ENCODE data around the gene GRB10. TPM values are rescaled to one million over a fixed set of nuclear protein-coding genes. Genes with fewer than 3 reads are reported as not detected.

The GRB10 gene
- polyA plus RNA-seq, 3 donors: 1.3 to 3.1 (median 1.5) TPM

DNA sequence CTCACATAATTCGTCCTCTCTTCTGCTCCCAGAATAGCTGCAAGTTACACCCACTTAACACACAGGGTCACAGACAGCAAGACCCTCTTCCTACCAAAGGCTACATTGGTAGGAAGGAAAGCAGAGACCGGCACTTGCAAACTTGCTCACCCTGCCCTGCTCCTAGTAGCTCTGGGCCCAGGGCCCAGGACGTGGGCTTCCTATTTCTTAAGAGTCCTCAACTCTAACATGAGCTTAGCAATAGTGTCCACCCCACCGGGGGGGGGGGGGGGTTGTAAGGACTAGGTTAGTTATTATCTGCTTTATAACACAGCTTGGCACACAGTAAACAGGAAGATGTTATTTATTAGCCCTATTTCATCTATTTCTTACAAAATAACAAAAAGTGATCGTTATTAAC, 106.6 kb downstream of the GRB10 start:
- no peak overlapping the region for H3K27ac Mint-ChIP-seq
- WGBS (ENCODE audit: insufficient coverage): 100% methylated on average over 1 of the region's 5 CpGs
- H3K4me3 ChIP-seq (replicated peaks in 1 of 3; ENCODE audit: low read depth in 2 of 3, low read length in 3 of 3): no peak overlapping the region

DNA sequence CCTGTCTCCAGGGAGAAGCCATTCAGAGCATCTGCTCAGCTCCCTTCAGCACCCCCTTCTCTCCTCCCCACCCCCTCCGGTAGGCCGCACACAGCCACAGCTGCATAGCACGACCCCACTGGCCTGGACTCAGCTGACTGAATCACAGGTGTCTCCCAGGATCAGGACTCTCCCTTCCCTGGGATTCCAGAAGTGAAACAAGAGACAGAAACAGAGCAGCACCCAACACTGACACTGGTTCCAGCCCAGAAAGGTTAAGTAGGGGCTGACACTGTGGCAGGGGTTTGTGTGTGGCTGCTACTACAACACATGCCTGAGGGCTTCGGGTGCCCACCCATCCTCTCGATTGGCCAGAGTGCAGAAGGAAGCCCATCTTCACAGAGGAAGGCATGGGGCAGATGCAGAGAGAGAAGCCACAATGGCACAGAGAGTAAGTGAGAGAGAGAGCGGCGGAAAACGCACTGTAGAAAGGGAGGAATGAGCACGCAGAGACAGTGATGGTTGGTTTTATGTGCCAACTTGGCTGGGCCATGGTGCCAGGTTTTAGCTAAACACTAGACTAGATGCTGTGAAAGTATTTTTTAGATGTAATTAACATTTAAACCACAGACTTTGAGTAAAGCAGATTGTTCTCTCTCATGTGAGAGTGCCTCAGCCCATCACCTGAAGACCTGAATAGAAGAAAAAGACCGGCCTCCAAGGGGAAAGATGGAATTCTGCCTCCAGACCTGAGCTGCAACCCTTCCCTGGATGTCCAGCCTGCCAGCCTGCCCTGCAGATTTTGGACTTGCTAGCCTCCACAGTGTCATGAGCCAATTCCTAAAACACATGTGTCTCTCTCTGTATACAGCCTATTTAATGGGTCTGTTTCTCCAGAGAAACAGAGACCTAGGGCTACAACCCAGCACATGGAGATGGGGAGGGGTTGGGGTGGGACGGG, 107.5 kb downstream of the GRB10 start:
- Mint-ChIP-seq H3K9me3 (no peaks in the 10 kb centered on the region), H3K36me3 (peaks cover 8 to 11% of the 10 kb centered on the region in 2 donors), H3K27me3 (ENCODE audit: low read depth in 3 of 3) (peaks cover 0 to 3% (median 0%) of the 10 kb centered on the region in 3 donors), H3K27ac (peak overlapping the region in 1 of 7 donors; percentile 80), H3K4me1 (peaks cover 2% of the 10 kb centered on the region), H3K4me3 (no peak overlapping the region)
- Histone ChIP-seq H3K27me3 (ENCODE audit: control insufficient read depth in 2 of 2, insufficient read depth in 2 of 2, low read length in 2 of 2) (no peaks in the 10 kb centered on the region), H3K9ac (ENCODE audit: insufficient read depth, low read length, poor library complexity, severe bottlenecking) (no peak overlapping the region), H3K27ac (ENCODE audit: low read depth in 1 of 2, low read length in 2 of 2) (no peak overlapping the region), H3K79me2 (ENCODE audit: insufficient read depth, low read length) (no peaks in the 10 kb centered on the region), H3K36me3 (replicated peaks in 1 of 2; ENCODE audit: control insufficient read depth in 1 of 2, insufficient read depth in 2 of 2, low read length in 2 of 2) (peaks cover 0 to 7% of the 10 kb centered on the region in 2 donors), H3K4me1 (ENCODE audit: control insufficient read depth in 1 of 2, insufficient read depth in 2 of 2, low read length in 2 of 2) (no peaks in the 10 kb centered on the region), H3K9me3 (replicated peaks in 1 of 2; ENCODE audit: control insufficient read depth in 1 of 2, insufficient read depth in 1 of 2, low read length in 2 of 2) (no peaks in the 10 kb centered on the region), H2AFZ (ENCODE audit: insufficient read depth, low read depth, low read length, poor library complexity, severe bottlenecking) (no peak overlapping the region), H3K4me2 (replicated peaks; ENCODE audit: extremely low read depth, low read length, poor library complexity, severe bottlenecking) (no peak overlapping the region), H4K20me1 (ENCODE audit: insufficient read depth, low read length) (no peaks in the 10 kb centered on the region), H3K4me3 (replicated peaks in 1 of 3; ENCODE audit: low read depth in 2 of 3, low read length in 3 of 3) (no peak overlapping the region)
- TF ChIP-seq, protein P1, sequence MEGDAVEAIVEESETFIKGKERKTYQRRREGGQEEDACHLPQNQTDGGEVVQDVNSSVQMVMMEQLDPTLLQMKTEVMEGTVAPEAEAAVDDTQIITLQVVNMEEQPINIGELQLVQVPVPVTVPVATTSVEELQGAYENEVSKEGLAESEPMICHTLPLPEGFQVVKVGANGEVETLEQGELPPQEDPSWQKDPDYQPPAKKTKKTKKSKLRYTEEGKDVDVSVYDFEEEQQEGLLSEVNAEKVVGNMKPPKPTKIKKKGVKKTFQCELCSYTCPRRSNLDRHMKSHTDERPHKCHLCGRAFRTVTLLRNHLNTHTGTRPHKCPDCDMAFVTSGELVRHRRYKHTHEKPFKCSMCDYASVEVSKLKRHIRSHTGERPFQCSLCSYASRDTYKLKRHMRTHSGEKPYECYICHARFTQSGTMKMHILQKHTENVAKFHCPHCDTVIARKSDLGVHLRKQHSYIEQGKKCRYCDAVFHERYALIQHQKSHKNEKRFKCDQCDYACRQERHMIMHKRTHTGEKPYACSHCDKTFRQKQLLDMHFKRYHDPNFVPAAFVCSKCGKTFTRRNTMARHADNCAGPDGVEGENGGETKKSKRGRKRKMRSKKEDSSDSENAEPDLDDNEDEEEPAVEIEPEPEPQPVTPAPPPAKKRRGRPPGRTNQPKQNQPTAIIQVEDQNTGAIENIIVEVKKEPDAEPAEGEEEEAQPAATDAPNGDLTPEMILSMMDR (IDR thresholded peaks at IDR 0.05): no peak
- 93% methylated on average over 8 of the region's 11 CpGs for WGBS (ENCODE audit: insufficient coverage)
- intact Hi-C loops (cut with micrococcal nuclease): loop anchor here in 1 of 2 donors (5.0 kb wide), 1 partner anchor 203 kb away; no protein-coding TSS in a partner anchor
- DNase-seq: no peak

More for the DNA sequence above, 106.6 kb downstream of the GRB10 start:
- H4K20me1 ChIP-seq (ENCODE audit: insufficient read depth, low read length): no peaks in the 10 kb centered on the region
- no peak overlapping the region for H3K4me2 ChIP-seq (replicated peaks; ENCODE audit: extremely low read depth, low read length, poor library complexity, severe bottlenecking)
- H3K36me3 Mint-ChIP-seq: peaks cover 8 to 11% of the 10 kb centered on the region in 2 donors
- TF ChIP-seq, protein P1 (IDR thresholded peaks at IDR 0.05): no peak
- no peaks in the 10 kb centered on the region for H3K79me2 ChIP-seq (ENCODE audit: insufficient read depth, low read length)
- peaks cover 0 to 3% (median 0%) of the 10 kb centered on the region in 3 donors for H3K27me3 Mint-ChIP-seq (ENCODE audit: low read depth in 3 of 3)
- no peak overlapping the region for H3K27ac ChIP-seq (ENCODE audit: low read depth in 1 of 2, low read length in 2 of 2)
- H3K27me3 ChIP-seq (ENCODE audit: control insufficient read depth in 2 of 2, insufficient read depth in 2 of 2, low read length in 2 of 2): no peaks in the 10 kb centered on the region
- H3K4me1 Mint-ChIP-seq: peaks cover 2% of the 10 kb centered on the region
- no peaks in the 10 kb centered on the region for H3K9me3 Mint-ChIP-seq
- no peak overlapping the region for H3K4me3 Mint-ChIP-seq
- DNase-seq: no peak
- H3K36me3 ChIP-seq (replicated peaks in 1 of 2; ENCODE audit: control insufficient read depth in 1 of 2, insufficient read depth in 2 of 2, low read length in 2 of 2): peaks cover 0 to 7% of the 10 kb centered on the region in 2 donors
- H3K9me3 ChIP-seq (replicated peaks in 1 of 2; ENCODE audit: control insufficient read depth in 1 of 2, insufficient read depth in 1 of 2, low read length in 2 of 2): no peaks in the 10 kb centered on the region
- H3K4me1 ChIP-seq (ENCODE audit: control insufficient read depth in 1 of 2, insufficient read depth in 2 of 2, low read length in 2 of 2): peaks cover 0 to 2% of the 10 kb centered on the region in 2 donors
- intact Hi-C loops (cut with micrococcal nuclease): no loop called here
- H2AFZ ChIP-seq (ENCODE audit: insufficient read depth, low read depth, low read length, poor library complexity, severe bottlenecking): no peak overlapping the region
- H3K9ac ChIP-seq (ENCODE audit: insufficient read depth, low read length, poor library complexity, severe bottlenecking): no peak overlapping the region

Measured in CD14-positive monocyte (primary cell).